ENCODE data around the gene PAX2. TPM values are rescaled to one million over a fixed set of nuclear protein-coding genes. Genes with fewer than 3 reads are reported as not detected.

PAX2 gene
- total RNA-seq, 3 donors from 2014 or later: under 0.01 TPM; not detected in 2

DNA sequence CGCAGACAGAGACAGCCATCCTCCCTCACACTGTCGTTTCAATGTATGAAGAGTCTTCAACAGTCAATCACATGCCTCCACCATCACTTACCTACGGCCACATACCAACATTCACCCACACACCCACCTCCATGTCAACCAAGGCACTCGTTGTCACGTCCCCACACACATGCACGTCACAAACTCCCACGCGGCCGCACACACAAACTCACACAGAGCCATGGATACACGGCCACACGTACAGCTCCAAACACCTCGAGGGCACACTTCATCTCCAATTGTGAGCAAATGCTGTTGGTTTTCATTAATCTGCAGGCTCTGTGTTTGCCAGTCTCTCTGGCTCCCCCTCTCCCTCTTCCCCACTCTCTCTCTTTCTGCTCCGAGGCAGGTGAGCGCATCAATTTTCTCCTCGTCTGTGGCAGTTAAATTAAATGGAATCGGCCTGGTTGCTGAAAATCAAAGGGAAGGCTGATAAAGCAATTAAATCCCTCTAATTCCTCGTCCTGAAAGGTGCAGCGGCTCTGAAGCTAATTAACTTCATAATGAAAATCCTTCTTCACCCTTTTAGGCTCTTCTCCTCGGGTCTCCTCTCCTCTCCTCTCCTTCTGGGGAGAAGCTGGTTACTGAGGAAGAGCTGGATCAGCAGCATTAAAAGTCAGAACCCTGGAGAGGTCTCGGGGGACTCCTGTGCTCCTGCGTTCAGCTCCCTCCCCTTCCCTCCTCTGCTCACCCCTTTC lies 113.5 kb downstream of the PAX2 start:
- peaks cover 0 to 6% of the 10 kb centered on the region in 2 donors for H3K9me3 ChIP-seq
- H3K4me1 ChIP-seq: no peaks in the 10 kb centered on the region
- DNase-seq (ENCODE audit: low spot score in 2 of 2): no peak
- no peaks in the 10 kb centered on the region for H3K36me3 ChIP-seq
- H3K27me3 ChIP-seq: peaks cover 0 to 41% of the 10 kb centered on the region in 2 donors
- TF ChIP-seq POLR2AphosphoS5 (IDR thresholded peaks at IDR 0.05): no peak
- TF ChIP-seq, protein P1, sequence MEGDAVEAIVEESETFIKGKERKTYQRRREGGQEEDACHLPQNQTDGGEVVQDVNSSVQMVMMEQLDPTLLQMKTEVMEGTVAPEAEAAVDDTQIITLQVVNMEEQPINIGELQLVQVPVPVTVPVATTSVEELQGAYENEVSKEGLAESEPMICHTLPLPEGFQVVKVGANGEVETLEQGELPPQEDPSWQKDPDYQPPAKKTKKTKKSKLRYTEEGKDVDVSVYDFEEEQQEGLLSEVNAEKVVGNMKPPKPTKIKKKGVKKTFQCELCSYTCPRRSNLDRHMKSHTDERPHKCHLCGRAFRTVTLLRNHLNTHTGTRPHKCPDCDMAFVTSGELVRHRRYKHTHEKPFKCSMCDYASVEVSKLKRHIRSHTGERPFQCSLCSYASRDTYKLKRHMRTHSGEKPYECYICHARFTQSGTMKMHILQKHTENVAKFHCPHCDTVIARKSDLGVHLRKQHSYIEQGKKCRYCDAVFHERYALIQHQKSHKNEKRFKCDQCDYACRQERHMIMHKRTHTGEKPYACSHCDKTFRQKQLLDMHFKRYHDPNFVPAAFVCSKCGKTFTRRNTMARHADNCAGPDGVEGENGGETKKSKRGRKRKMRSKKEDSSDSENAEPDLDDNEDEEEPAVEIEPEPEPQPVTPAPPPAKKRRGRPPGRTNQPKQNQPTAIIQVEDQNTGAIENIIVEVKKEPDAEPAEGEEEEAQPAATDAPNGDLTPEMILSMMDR (IDR thresholded peaks at IDR 0.05): no peak
- TF ChIP-seq POLR2A (IDR thresholded peaks at IDR 0.05): no peak
- H3K4me3 ChIP-seq: no peak overlapping the region
- H3K27ac ChIP-seq: no peak overlapping the region
- intact Hi-C loops (cut with DNase I; ENCODE audit: low total_unique reads): no loop called here

DNA sequence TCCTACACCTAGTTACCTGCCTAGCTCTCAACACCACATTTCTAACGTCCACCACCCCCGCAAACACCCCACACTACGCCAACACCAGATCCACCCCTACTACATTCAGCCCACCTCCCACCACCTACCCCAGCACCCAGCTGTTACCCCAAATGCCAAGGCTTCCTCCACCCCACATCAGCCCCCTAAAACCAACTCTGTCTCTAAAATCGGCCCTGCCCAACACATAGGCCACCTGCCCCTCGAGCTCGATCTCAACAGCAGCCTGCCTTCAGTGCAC lies 114.0 kb downstream of the PAX2 start:
- no peak overlapping the region for H3K27ac ChIP-seq
- no peaks in the 10 kb centered on the region for H3K4me1 ChIP-seq
- H3K4me3 ChIP-seq: no peak overlapping the region
- H3K9me3 ChIP-seq: peaks cover 0 to 6% of the 10 kb centered on the region in 2 donors
- H3K27me3 ChIP-seq: peaks cover 0 to 41% of the 10 kb centered on the region in 2 donors
- intact Hi-C loops (cut with DNase I; ENCODE audit: low total_unique reads): no loop called here
- TF ChIP-seq POLR2A (IDR thresholded peaks at IDR 0.05) (no peak), POLR2AphosphoS5 (IDR thresholded peaks at IDR 0.05) (no peak)
- TF ChIP-seq, protein P1 (IDR thresholded peaks at IDR 0.05): no peak
- no peaks in the 10 kb centered on the region for H3K36me3 ChIP-seq
- DNase-seq (ENCODE audit: low spot score in 2 of 2): no peak

DNA sequence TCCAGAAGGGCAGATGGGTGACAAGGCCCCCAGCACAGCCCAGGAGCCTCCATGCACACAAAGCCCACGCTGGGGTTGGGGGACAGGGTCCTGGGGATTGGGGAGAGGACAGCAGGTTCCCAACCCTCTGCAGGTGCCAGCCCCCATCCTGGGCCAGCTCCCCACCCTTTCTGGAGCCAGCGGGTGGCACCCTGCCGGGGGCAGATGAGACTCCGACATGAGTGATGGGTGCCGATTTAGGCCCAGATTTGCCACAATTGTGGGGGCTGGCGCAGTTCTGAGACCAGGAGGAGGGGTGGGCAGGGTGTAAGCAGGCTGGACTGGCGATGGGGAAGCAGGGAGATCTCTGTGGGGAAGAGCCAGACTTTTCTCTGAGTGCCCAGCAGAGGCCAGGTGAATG lies 118.1 kb downstream of the PAX2 start:
- no peak for DNase-seq (ENCODE audit: low spot score in 2 of 2)
- TF ChIP-seq POLR2AphosphoS5 (IDR thresholded peaks at IDR 0.05): no peak
- TF ChIP-seq POLR2A (IDR thresholded peaks at IDR 0.05): no peak
- TF ChIP-seq, protein P1 (IDR thresholded peaks at IDR 0.05): no peak
- no peaks in the 10 kb centered on the region for H3K36me3 ChIP-seq
- H3K4me1 ChIP-seq: no peaks in the 10 kb centered on the region
- intact Hi-C loops (cut with DNase I; ENCODE audit: low total_unique reads): no loop called here
- H3K4me3 ChIP-seq: no peak overlapping the region
- no peak overlapping the region for H3K27ac ChIP-seq
- no peaks in the 10 kb centered on the region for H3K9me3 ChIP-seq
- H3K27me3 ChIP-seq: peaks cover 0 to 59% of the 10 kb centered on the region in 2 donors

DNA sequence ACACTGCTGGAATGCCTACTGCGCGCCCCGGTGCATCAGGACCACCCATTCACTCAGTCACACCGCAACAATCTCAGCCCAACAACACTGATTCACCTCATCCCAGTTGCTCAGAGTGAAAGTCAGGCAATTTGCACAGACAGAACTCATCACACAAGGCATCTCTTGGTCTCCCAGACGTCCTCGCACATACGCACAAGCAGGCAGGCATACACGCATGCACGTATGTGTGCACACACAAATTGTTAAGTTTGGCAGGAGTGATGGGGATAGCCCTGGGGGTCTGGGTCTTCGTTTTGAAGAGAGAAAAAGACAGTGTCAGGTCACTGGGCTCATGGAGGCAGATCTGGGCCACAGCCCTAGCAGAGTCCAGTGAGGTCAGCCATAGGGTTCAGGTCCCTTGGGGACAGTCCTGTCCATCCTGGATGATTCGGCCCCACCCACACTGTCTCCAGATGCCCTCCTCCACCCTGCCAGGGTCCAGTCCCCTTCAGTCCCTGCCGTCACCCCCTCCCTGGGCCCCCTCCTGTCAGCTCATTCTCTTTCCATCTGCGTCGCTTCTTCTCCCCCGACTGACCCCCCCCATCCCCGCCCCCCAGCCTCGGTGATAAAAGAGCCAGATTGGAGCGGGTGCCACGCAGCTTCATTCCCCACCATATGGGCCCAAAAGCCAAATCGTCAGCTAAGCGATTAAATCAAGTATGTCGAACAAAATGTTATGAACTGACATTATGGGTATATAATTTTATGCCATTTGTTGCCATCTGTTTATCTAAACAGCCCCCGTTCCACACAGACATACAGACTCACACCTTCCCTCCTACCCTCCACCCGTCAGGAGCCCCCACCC lies 118.9 kb downstream of the PAX2 start:
- Histone ChIP-seq H3K27me3 (peaks cover 0 to 51% of the 10 kb centered on the region in 2 donors), H3K4me1 (no peaks in the 10 kb centered on the region), H3K27ac (no peak overlapping the region), H3K4me3 (no peak overlapping the region), H3K36me3 (no peaks in the 10 kb centered on the region), H3K9me3 (no peaks in the 10 kb centered on the region)
- TF ChIP-seq, protein P1 (IDR thresholded peaks at IDR 0.05): no peak
- no peak for TF ChIP-seq POLR2A (IDR thresholded peaks at IDR 0.05)
- no peak for TF ChIP-seq POLR2AphosphoS5 (IDR thresholded peaks at IDR 0.05)
- DNase-seq (ENCODE audit: low spot score in 2 of 2): no peak
- intact Hi-C loops (cut with DNase I; ENCODE audit: low total_unique reads): no loop called here

DNA sequence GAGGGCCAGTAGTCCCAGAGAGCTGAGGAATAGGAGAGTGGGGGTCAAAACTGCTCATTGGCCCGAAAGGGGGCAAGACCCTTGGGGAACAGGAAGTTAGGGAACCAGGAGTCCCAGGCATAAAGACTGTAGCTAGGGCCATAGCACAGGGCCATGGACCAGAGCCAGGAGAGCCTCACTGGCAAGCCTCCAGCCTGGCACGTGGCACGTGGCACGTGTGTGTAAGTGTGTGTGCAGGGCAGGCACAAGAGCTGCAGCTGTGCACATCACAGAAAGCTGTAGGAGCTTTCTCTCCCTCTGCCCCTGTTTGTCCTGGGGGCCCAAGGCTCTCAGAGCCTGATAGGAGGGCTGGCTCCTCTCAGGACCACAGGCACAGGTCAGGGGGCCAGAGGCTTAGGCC lies 119.6 kb downstream of the PAX2 start:
- Histone ChIP-seq H3K27me3 (peaks cover 0 to 44% of the 10 kb centered on the region in 2 donors), H3K4me1 (no peaks in the 10 kb centered on the region), H3K9me3 (no peaks in the 10 kb centered on the region), H3K36me3 (no peaks in the 10 kb centered on the region), H3K4me3 (no peak overlapping the region), H3K27ac (no peak overlapping the region)
- peak in 1 of 2 donors; percentile 34 for DNase-seq (ENCODE audit: low spot score in 2 of 2)
- TF ChIP-seq, protein P1 (IDR thresholded peaks at IDR 0.05): no peak
- TF ChIP-seq POLR2AphosphoS5 (IDR thresholded peaks at IDR 0.05) (no peak), POLR2A (IDR thresholded peaks at IDR 0.05) (no peak)
- intact Hi-C loops (cut with DNase I; ENCODE audit: low total_unique reads): no loop called here
